Suprapubic skin (tissue), 4 donors: Measurements from ENCODE around the gene LIN54. TPM values are rescaled to one million over a fixed set of nuclear protein-coding genes. Genes with fewer than 3 reads are reported as not detected.
A peak's percentile ranks its signal among the peaks of the same experiment; 100 is the strongest.

ENCODE experiments used
- DNase-seq, 2 donors: peaks; one replicate each; pipeline ENCODE4 v3.0.0-alpha.2; 2019; ENCODE audit warnings: low spot score in 2 of 2
- H3K27ac ChIP-seq: fragments of 200-600 bp; sonication (generic); one replicate; pipeline ENCODE4 v1.5.1; 2019
- H3K27me3 ChIP-seq: fragments of 200-600 bp; sonication (generic); one replicate; pipeline ENCODE4 v1.5.1; 2019
- H3K36me3 ChIP-seq: fragments of 200-600 bp; sonication (generic); one replicate; pipeline ENCODE4 v1.5.1; 2019
- H3K4me1 ChIP-seq: fragments of 200-600 bp; sonication (generic); one replicate; pipeline ENCODE4 v1.5.1; 2019
- H3K4me3 ChIP-seq: fragments of 200-600 bp; sonication (generic); one replicate; pipeline ENCODE4 v1.5.1; 2019; ENCODE audit warnings: mild to moderate bottlenecking
- H3K9me3 ChIP-seq: fragments of 200-600 bp; sonication (generic); one replicate; pipeline ENCODE4 v1.5.1; 2019
- CTCF ChIP-seq, 2 donors: fragments of 200-600 bp in 1 of 2; fragments of 450-650 bp in 1 of 2; sonication (generic) in 1 of 2; IDR thresholded peaks; one replicate each; pipeline ENCODE4 v1.5.1; 2016 to 2019; ENCODE audit warnings: antibody characterized with exemption in 2 of 2, mild to moderate bottlenecking in 1 of 2, moderate library complexity in 1 of 2
- EP300 ChIP-seq: sonication (generic); formaldehyde crosslinking; IDR thresholded peaks from one replicate; pipeline ENCODE4 v1.6.1; 2017; ENCODE audit warnings: antibody characterized with exemption
- POLR2A ChIP-seq, 2 donors: fragments of 450-650 bp; IDR thresholded peaks; one replicate each; pipeline ENCODE4 v1.6.1; 2017; ENCODE audit warnings: antibody characterized with exemption in 2 of 2, mild to moderate bottlenecking in 2 of 2, moderate library complexity in 2 of 2
- POLR2AphosphoS5 ChIP-seq, 3 donors: sonication (generic); formaldehyde crosslinking; IDR thresholded peaks; one replicate each; pipeline ENCODE4 v1.6.1; 2017; ENCODE audit warnings: antibody characterized with exemption in 3 of 3
- WGBS: methylation state at CpG from one replicate; pipeline ENCODE4 v1.1.5; 2018; 5-methylcytosine and 5-hydroxymethylcytosine counted together
- total RNA-seq, 4 donors: library from RNA; depleted of rRNA; stranded (reverse); fragments of >200 nt; gene quantifications; one replicate each; pipeline ENCODE4 v1.1.0, GENCODE V29; 2016

Gene LIN54
- total RNA-seq, 4 donors from 2014 or later: 8.6 to 17.4 (median 15.3) TPM

GRCh38 chr4:82901183-82901718, 109.4 kb downstream of the LIN54 start:
- H3K4me1 ChIP-seq: peaks cover 43% of the 10 kb centered on the region
- no peaks in the 10 kb centered on the region for H3K27me3 ChIP-seq
- peak overlapping the region; percentile 60 for H3K4me3 ChIP-seq
- WGBS: 0% methylated on average over 8 of the region's 8 CpGs
- H3K27ac ChIP-seq: peak overlapping the region; percentile 99
- peaks cover under 1% of the 10 kb centered on the region for H3K36me3 ChIP-seq
- no peak for TF ChIP-seq EP300
- TF ChIP-seq CTCF (IDR thresholded peaks at IDR 0.05): no peak
- peak in 1 of 2 donors; percentile 1 for TF ChIP-seq POLR2A (IDR thresholded peaks at IDR 0.05)
- no peak for TF ChIP-seq POLR2AphosphoS5 (IDR thresholded peaks at IDR 0.05)
- H3K9me3 ChIP-seq: no peaks in the 10 kb centered on the region
- DNase-seq: no peak

- TF ChIP-seq POLR2A (IDR thresholded peaks at IDR 0.05) (peak; percentile 27 to 62), POLR2AphosphoS5 (IDR thresholded peaks at IDR 0.05) (peak in 2 of 3 donors; percentile 66 to 75), CTCF (IDR thresholded peaks at IDR 0.05) (no peak)
These were observed 110.0 kb downstream of the LIN54 start, which contains the start of gene THAP9 for GRCh38 chr4:82900411-82901182. Gene THAP9, plus strand, starts transcription at chr4:82900735. Its CDS starts 68 bp downstream, at chr4:82900803.

DNA sequence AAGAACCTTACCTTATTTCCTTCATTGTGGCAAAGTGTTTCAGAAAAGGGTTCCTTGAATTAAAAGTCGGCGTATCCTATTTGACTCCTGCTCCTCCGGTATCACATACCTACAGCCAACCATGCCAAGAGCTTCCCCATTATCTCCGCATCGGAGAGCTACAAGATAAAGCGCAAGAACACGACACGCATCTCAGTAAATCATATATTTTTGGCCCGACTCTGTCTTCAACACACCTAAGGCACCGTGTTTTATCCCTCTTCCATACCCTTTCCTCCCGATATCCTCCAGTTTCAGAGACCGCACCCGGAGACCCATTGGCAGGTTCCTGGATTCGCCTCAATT, 110.6 kb downstream of the LIN54 start:
- TF ChIP-seq CTCF (IDR thresholded peaks at IDR 0.05) (no peak), POLR2AphosphoS5 (IDR thresholded peaks at IDR 0.05) (no peak), POLR2A (IDR thresholded peaks at IDR 0.05) (no peak), EP300 (no peak)
- peaks cover 51% of the 10 kb centered on the region for H3K4me1 ChIP-seq
- peaks cover 6% of the 10 kb centered on the region for H3K36me3 ChIP-seq
- H3K9me3 ChIP-seq: no peaks in the 10 kb centered on the region
- DNase-seq: no peak
- WGBS: under 1% methylated on average over 14 of the region's 14 CpGs
- H3K27me3 ChIP-seq: no peaks in the 10 kb centered on the region
- peak overlapping the region; percentile 99 for H3K27ac ChIP-seq
- H3K4me3 ChIP-seq: peak overlapping the region; percentile 60

More at GRCh38 chr4:82900411-82901182, 110.0 kb downstream of the LIN54 start, which contains the start of gene THAP9:
- no peaks in the 10 kb centered on the region for H3K27me3 ChIP-seq
- H3K36me3 ChIP-seq: peaks cover 3% of the 10 kb centered on the region
- H3K27ac ChIP-seq: peak within 1 kb of the TSS; percentile 99
- peak within 1 kb of the TSS; percentile 60 for H3K4me3 ChIP-seq
- H3K9me3 ChIP-seq: no peaks in the 10 kb centered on the region
- WGBS: under 1% methylated on average over 43 of the region's 67 CpGs
- H3K4me1 ChIP-seq: peaks cover 49% of the 10 kb centered on the region
- DNase-seq: peak; percentile 100

- H3K27ac ChIP-seq: peak overlapping the region; percentile 99
- no peaks in the 10 kb centered on the region for H3K9me3 ChIP-seq
- peaks cover 11% of the 10 kb centered on the region for H3K36me3 ChIP-seq
- under 1% methylated on average over 4 of the region's 4 CpGs for WGBS
- H3K4me1 ChIP-seq: peaks cover 54% of the 10 kb centered on the region
- no peaks in the 10 kb centered on the region for H3K27me3 ChIP-seq
- TF ChIP-seq CTCF (IDR thresholded peaks at IDR 0.05) (no peak), POLR2A (IDR thresholded peaks at IDR 0.05) (no peak), EP300 (no peak), POLR2AphosphoS5 (IDR thresholded peaks at IDR 0.05) (no peak)
- peak overlapping the region; percentile 60 for H3K4me3 ChIP-seq
- DNase-seq: no peak
These were observed 111.1 kb downstream of the LIN54 start for GRCh38 chr4:82899374-82900065.
